Measurements from ENCODE around the gene SOX8. TPM values are rescaled to one million over a fixed set of nuclear protein-coding genes. Genes with fewer than 3 reads are reported as not detected.

SOX8 gene
- total RNA-seq: under 1 TPM; 0.25 to 0.27 TPM

DNA sequence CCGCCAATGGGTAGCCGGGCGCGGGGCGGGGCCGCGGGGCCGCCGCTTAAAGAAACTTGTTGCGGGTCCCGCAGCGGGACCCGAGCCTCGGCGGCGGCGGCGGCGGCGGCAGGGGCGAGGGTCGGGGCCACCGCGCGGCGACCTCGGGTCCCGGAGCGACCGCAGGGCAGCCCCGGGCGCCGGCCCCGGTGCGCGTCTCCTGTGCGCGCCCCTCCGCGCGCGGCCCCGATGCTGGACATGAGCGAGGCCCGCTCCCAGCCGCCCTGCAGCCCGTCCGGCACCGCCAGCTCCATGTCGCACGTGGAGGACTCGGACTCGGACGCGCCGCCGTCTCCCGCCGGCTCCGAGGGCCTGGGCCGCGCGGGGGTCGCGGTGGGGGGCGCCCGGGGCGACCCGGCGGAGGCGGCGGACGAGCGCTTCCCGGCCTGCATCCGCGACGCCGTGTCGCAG is at the start of gene SOX8:
Gene SOX8 (plus strand): TSS at position 76 of the 450 bp plus-strand sequence. CDS start 153 bp downstream, at position 229.
- H3K27me3 Mint-ChIP-seq: peaks cover 23% of the 10 kb centered on the region
- no peaks in the 10 kb centered on the region for H3K9me3 Mint-ChIP-seq
- no peak for DNase-seq
- peak within 1 kb of the TSS; percentile 14 for H3K27ac Mint-ChIP-seq
- H3K4me1 Mint-ChIP-seq: peaks cover 2% of the 10 kb centered on the region
- peak within 1 kb of the TSS; percentile 67 for H3K4me3 Mint-ChIP-seq
- H3K36me3 Mint-ChIP-seq (ENCODE audit: low read depth): no peaks in the 10 kb centered on the region
- ChIA-PET POLR2A (no interaction called here), CTCF (interaction anchor here (0.6 to 1.9 kb wide), 3 partner anchors 10 to 197 kb away, joined by 3 to 5 read pairs (median 4); no protein-coding TSS in a partner anchor)

DNA sequence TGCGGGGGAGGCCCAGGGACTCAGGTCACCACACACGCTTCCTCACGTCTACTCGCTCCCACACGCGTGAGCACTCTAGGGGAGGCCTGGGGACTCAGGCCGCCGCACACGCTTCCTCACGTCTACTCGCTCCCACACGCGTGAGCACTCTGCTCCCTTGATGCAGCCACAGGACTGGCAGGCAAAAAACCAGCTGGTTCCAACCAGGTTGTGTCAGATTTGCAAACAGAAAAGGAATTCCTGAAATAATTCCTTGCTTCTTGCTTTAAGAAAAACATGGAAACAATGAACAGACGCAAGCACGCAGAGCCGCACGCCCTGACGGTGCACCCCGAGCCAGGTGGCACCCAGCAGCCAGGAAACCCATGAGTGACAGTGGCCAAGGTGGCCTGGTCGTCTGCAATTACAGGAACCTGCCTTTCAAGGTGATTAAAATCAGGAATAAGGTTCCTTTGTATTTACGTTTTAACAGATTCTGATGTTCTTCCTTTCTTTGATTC is 48.7 kb upstream of the SOX8 start:
- Mint-ChIP-seq H3K27ac (no peak overlapping the region), H3K4me1 (no peaks in the 10 kb centered on the region), H3K36me3 (ENCODE audit: low read depth) (no peaks in the 10 kb centered on the region), H3K27me3 (no peaks in the 10 kb centered on the region), H3K4me3 (no peak overlapping the region), H3K9me3 (no peaks in the 10 kb centered on the region)
- DNase-seq: no peak
- CTCF ChIA-PET: no interaction called here
- POLR2A ChIA-PET: no interaction called here

DNA sequence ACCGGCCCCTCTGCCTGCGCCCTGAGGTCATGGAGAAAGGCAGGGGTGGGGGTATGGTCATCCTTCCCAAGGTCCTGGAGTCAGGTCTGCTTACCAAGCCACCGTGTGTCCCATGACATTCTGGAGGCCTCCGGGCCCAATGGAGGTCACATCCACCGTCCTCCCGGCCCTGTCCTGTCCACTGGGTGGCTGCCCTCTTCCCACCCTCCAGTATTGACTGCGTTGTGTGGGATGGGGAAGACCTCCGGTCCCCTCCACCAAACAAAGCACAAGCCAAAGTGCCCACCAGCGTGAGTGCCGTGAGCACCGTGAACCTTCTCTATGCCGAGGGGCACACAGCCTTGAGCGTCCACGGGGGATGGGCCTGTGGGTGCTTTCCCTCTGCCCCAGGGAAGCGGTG is 48.0 kb upstream of the SOX8 start:
- no peak for DNase-seq
- no peaks in the 10 kb centered on the region for H3K9me3 Mint-ChIP-seq
- no peaks in the 10 kb centered on the region for H3K27me3 Mint-ChIP-seq
- ChIA-PET POLR2A (no interaction called here), CTCF (no interaction called here)
- H3K27ac Mint-ChIP-seq: no peak overlapping the region
- no peaks in the 10 kb centered on the region for H3K36me3 Mint-ChIP-seq (ENCODE audit: low read depth)
- H3K4me1 Mint-ChIP-seq: no peaks in the 10 kb centered on the region
- H3K4me3 Mint-ChIP-seq: no peak overlapping the region

DNA sequence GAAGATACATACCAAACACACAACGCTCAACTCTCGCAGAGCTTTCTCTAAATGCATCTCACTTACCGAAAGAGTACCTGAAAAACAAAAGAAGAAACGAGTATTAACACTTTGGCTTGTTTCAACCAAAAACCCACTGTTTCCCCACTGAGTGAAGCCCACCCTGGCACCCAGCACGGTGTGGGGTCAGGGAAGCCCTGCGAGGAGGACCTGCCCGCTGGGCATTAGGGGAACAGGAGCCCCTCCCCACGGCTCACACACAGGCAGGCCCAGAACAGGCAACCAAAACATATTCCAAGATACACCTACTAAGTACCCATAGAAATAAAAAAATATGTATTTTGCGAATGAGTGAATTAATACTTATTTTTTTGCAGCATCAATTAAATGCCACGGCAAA is 47.4 kb upstream of the SOX8 start:
- no peak for DNase-seq
- Mint-ChIP-seq H3K4me3 (no peak overlapping the region), H3K4me1 (no peaks in the 10 kb centered on the region), H3K36me3 (ENCODE audit: low read depth) (no peaks in the 10 kb centered on the region), H3K27me3 (no peaks in the 10 kb centered on the region), H3K9me3 (no peaks in the 10 kb centered on the region), H3K27ac (no peak overlapping the region)
- POLR2A ChIA-PET: no interaction called here
- CTCF ChIA-PET: no interaction called here

- CTCF ChIA-PET: no interaction called here
- no peak for DNase-seq
- H3K4me3 Mint-ChIP-seq: no peak overlapping the region
- H3K36me3 Mint-ChIP-seq (ENCODE audit: low read depth): peaks cover under 1% of the 10 kb centered on the region
- POLR2A ChIA-PET: no interaction called here
- H3K9me3 Mint-ChIP-seq: peaks cover under 1% of the 10 kb centered on the region
- H3K27me3 Mint-ChIP-seq: no peaks in the 10 kb centered on the region
- H3K27ac Mint-ChIP-seq: no peak overlapping the region
- H3K4me1 Mint-ChIP-seq: no peaks in the 10 kb centered on the region
Measured at GRCh38 chr16:935684-936083, 45.9 kb upstream of the SOX8 start.

- Mint-ChIP-seq H3K4me1 (no peaks in the 10 kb centered on the region), H3K36me3 (ENCODE audit: low read depth) (peaks cover 7% of the 10 kb centered on the region), H3K27me3 (no peaks in the 10 kb centered on the region), H3K9me3 (peaks cover 9% of the 10 kb centered on the region), H3K27ac (no peak overlapping the region), H3K4me3 (no peak overlapping the region)
- no peak for DNase-seq
- ChIA-PET CTCF (no interaction called here), POLR2A (no interaction called here)
Measured at GRCh38 chr16:937311-937710, 44.3 kb upstream of the SOX8 start.

- H3K36me3 Mint-ChIP-seq (ENCODE audit: low read depth): peaks cover 7% of the 10 kb centered on the region
- H3K4me1 Mint-ChIP-seq: no peaks in the 10 kb centered on the region
- POLR2A ChIA-PET: no interaction called here
- CTCF ChIA-PET: no interaction called here
- H3K27ac Mint-ChIP-seq: no peak overlapping the region
- no peaks in the 10 kb centered on the region for H3K27me3 Mint-ChIP-seq
- H3K4me3 Mint-ChIP-seq: no peak overlapping the region
- DNase-seq: no peak
- peaks cover 10% of the 10 kb centered on the region for H3K9me3 Mint-ChIP-seq
Measured at GRCh38 chr16:937723-938122, 43.8 kb upstream of the SOX8 start.

GRCh38 chr16:938136-938535 is 43.4 kb upstream of the SOX8 start:
- POLR2A ChIA-PET: no interaction called here
- Mint-ChIP-seq H3K4me1 (no peaks in the 10 kb centered on the region), H3K9me3 (peaks cover 11% of the 10 kb centered on the region), H3K27me3 (no peaks in the 10 kb centered on the region), H3K4me3 (no peak overlapping the region), H3K27ac (no peak overlapping the region), H3K36me3 (ENCODE audit: low read depth) (peaks cover 7% of the 10 kb centered on the region)
- CTCF ChIA-PET: no interaction called here
- DNase-seq: no peak

- ChIA-PET CTCF (no interaction called here), POLR2A (no interaction called here)
- Mint-ChIP-seq H3K27ac (no peak overlapping the region), H3K4me3 (no peak overlapping the region), H3K27me3 (no peaks in the 10 kb centered on the region), H3K9me3 (peaks cover 13% of the 10 kb centered on the region), H3K36me3 (ENCODE audit: low read depth) (peaks cover 9% of the 10 kb centered on the region), H3K4me1 (no peaks in the 10 kb centered on the region)
- DNase-seq: no peak
Measured at GRCh38 chr16:938752-939151, 42.8 kb upstream of the SOX8 start.

GRCh38 chr16:939311-939710 is 42.3 kb upstream of the SOX8 start:
- Mint-ChIP-seq H3K27me3 (no peaks in the 10 kb centered on the region), H3K27ac (no peak overlapping the region), H3K4me3 (no peak overlapping the region), H3K4me1 (no peaks in the 10 kb centered on the region), H3K9me3 (peaks cover 16% of the 10 kb centered on the region), H3K36me3 (ENCODE audit: low read depth) (peaks cover 14% of the 10 kb centered on the region)
- POLR2A ChIA-PET: no interaction called here
- CTCF ChIA-PET: no interaction called here
- DNase-seq: no peak

GRCh38 chr16:939941-940340 is 41.6 kb upstream of the SOX8 start:
- no peak for DNase-seq
- Mint-ChIP-seq H3K27ac (no peak overlapping the region), H3K4me1 (no peaks in the 10 kb centered on the region), H3K36me3 (ENCODE audit: low read depth) (peaks cover 15% of the 10 kb centered on the region), H3K27me3 (no peaks in the 10 kb centered on the region), H3K9me3 (peaks cover 19% of the 10 kb centered on the region), H3K4me3 (no peak overlapping the region)
- ChIA-PET CTCF (no interaction called here), POLR2A (no interaction called here)

- CTCF ChIA-PET: no interaction called here
- Mint-ChIP-seq H3K4me1 (no peaks in the 10 kb centered on the region), H3K27me3 (no peaks in the 10 kb centered on the region), H3K9me3 (peaks cover 19% of the 10 kb centered on the region), H3K4me3 (no peak overlapping the region), H3K36me3 (ENCODE audit: low read depth) (peaks cover 17% of the 10 kb centered on the region), H3K27ac (no peak overlapping the region)
- POLR2A ChIA-PET: no interaction called here
- DNase-seq: no peak
Measured at GRCh38 chr16:942436-943060, 39.0 kb upstream of the SOX8 start.

DNA sequence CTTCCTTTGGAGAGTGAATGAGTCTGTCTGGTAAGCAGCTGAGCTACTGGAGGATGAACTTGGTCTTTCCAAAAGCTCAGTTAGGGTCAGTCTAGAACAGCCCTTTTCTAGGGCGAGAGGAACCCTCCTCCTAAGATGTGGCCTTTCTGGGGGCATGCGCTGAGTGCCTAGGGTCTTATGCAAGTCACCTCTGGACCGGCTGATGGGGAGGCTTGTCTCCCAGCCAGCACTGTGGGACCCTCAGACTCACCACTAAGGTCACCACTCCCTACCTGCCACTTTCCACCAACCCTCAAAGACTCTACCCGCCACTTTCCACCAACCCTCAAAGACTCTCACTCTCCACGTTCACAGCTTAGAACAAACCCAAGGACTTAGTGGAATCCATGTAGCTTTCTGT is 37.6 kb upstream of the SOX8 start:
- no peaks in the 10 kb centered on the region for H3K27me3 Mint-ChIP-seq
- no peak overlapping the region for H3K4me3 Mint-ChIP-seq
- no peak overlapping the region for H3K27ac Mint-ChIP-seq
- ChIA-PET CTCF (no interaction called here), POLR2A (no interaction called here)
- DNase-seq: no peak
- H3K36me3 Mint-ChIP-seq (ENCODE audit: low read depth): peaks cover 17% of the 10 kb centered on the region
- peaks cover 19% of the 10 kb centered on the region for H3K9me3 Mint-ChIP-seq
- H3K4me1 Mint-ChIP-seq: no peaks in the 10 kb centered on the region

DNA sequence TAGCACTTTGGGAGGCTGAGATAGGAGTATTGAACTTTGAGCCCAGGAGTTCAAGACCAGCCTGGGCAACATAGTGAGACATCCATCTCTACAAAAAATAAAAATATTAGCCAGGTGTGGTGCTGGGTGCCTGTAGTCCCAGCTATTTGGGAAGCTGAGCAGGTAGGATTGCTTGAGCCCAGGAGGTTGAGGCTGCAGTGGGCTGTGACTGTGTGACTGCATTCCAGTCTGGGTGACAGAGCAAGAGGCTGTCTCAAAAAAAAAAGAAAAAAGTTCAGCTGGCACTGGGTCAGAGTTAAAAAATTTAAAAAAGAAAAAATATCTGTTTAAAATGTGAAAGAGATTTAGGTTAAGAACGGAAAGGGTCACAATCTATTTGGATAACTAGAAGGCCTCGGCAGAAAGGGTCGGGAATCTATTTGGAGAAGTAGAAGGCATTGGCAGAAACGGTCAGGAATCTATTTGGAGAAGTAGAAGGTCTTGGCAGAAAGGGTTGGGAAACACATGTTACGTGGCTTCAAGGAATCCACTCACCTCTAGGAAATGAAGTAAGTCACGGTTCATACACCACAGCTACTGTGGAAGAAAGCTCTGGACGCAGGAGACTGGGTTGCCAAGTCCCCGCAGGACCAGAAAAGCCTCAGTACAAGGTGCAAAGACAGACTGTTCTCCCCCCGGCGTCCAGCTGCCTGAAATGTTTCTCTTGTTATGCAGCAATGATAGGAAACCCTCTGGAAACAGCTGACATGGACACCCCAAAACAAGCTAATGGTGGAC is 36.1 kb upstream of the SOX8 start:
- DNase-seq: no peak
- H3K9me3 Mint-ChIP-seq: peaks cover 19% of the 10 kb centered on the region
- CTCF ChIA-PET: no interaction called here
- no peak overlapping the region for H3K27ac Mint-ChIP-seq
- no peak overlapping the region for H3K4me3 Mint-ChIP-seq
- POLR2A ChIA-PET: no interaction called here
- no peaks in the 10 kb centered on the region for H3K27me3 Mint-ChIP-seq
- peaks cover 17% of the 10 kb centered on the region for H3K36me3 Mint-ChIP-seq (ENCODE audit: low read depth)
- H3K4me1 Mint-ChIP-seq: no peaks in the 10 kb centered on the region
